ENCODE results near the gene OR2V2.

DNA sequence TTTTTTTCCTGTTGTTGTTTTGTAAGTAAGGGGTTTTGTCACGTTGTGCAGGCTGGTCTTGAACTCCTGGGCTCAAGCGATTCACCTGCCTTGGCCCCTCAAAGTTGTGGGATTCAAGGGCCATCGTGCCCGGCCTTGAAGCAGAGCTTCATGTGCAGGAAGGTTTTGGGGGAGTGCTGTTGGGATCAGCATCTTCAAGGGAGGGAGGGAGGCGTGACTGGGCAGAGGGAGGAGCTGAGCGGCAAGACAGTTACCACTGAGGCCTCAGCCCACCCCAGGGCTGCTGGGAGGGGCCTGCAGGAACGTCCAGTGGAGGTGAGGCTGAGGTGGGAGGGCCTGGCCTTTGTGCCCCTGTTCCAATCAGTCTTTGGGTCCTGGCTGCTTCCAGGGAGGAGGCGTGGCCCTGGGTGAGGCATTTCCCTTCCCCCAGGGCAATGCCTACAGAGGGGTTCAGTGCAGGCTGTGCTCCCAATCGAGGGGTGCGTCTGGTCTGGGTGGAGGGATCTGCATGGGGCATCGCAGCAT is 37.8 kb upstream of the OR2V2 start:
- TF ChIP-seq, protein P1, sequence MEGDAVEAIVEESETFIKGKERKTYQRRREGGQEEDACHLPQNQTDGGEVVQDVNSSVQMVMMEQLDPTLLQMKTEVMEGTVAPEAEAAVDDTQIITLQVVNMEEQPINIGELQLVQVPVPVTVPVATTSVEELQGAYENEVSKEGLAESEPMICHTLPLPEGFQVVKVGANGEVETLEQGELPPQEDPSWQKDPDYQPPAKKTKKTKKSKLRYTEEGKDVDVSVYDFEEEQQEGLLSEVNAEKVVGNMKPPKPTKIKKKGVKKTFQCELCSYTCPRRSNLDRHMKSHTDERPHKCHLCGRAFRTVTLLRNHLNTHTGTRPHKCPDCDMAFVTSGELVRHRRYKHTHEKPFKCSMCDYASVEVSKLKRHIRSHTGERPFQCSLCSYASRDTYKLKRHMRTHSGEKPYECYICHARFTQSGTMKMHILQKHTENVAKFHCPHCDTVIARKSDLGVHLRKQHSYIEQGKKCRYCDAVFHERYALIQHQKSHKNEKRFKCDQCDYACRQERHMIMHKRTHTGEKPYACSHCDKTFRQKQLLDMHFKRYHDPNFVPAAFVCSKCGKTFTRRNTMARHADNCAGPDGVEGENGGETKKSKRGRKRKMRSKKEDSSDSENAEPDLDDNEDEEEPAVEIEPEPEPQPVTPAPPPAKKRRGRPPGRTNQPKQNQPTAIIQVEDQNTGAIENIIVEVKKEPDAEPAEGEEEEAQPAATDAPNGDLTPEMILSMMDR (conservative IDR thresholded peaks at IDR 0.05; ENCODE audit: low read length) = no peak
- TF ChIP-seq EZH2phosphoT487 (IDR thresholded peaks at IDR 0.05; ENCODE audit: borderline replicate concordance) = no peak

All from Loucy (cell line).